GM10248 (cell line): ENCODE data around the gene CAMK2B.

Experiments used
- CTCF ChIA-PET: fragments of 300-600 bp; sonication (Branson Sonifier 250); formaldehyde crosslinking; extraction: SDS; loops from one replicate; lab custom pipeline; 2021; ENCODE audit warnings: antibody characterized with exemption; lab: Yijun Ruan, JAX
- POLR2A ChIA-PET: fragments of 350-650 bp; sonication (Branson Sonifier 250); formaldehyde crosslinking; extraction: SDS; loops from one replicate; lab custom pipeline; 2020; ENCODE audit warnings: antibody characterized with exemption; lab: Yijun Ruan, JAX
- DNase-seq: peaks from one replicate; pipeline ENCODE4 v3.0.0; 2012; ENCODE audit errors: extremely low spot score
- CTCF ChIP-seq: IDR thresholded peaks from 2 replicates; pipeline ENCODE4 v1.5.1; 2012; ENCODE audit warnings: mild to moderate bottlenecking, low read depth; ENCODE audit errors: extremely low read depth, missing control alignments, control extremely low read depth

CAMK2B gene

GRCh38 chr7:44186736-44187135, 138.7 kb downstream of the CAMK2B start:
- CTCF ChIA-PET = interaction anchor here (0.8 to 1.7 kb wide), 4 partner anchors 10 to 378 kb away, joined by 3 to 7 read pairs (median 4); no protein-coding TSS in a partner anchor
- POLR2A ChIA-PET = no interaction called here
- no peak for DNase-seq
- no peak for TF ChIP-seq CTCF

- no peak for DNase-seq
- ChIA-PET POLR2A (no interaction called here), CTCF (interaction anchor here (0.8 kb wide), 1 partner anchor 10 kb away, joined by 3 read pairs; no protein-coding TSS in a partner anchor)
- TF ChIP-seq CTCF = no peak
Measured at GRCh38 chr7:44185729-44186128, 139.7 kb downstream of the CAMK2B start.

GRCh38 chr7:44184873-44185446, 140.4 kb downstream of the CAMK2B start:
- ChIA-PET CTCF (interaction anchor here (0.5 kb wide), 1 partner anchor 43 kb away, joined by 3 read pairs; no protein-coding TSS in a partner anchor), POLR2A (no interaction called here)
- no peak for DNase-seq
- no peak for TF ChIP-seq CTCF

- CTCF ChIA-PET = interaction anchor here (0.5 kb wide), 1 partner anchor 42 kb away, joined by 3 read pairs; no protein-coding TSS in a partner anchor
- TF ChIP-seq CTCF = no peak
- no peak for DNase-seq
- POLR2A ChIA-PET = no interaction called here
Measured at GRCh38 chr7:44184206-44184872, 141.1 kb downstream of the CAMK2B start.

GRCh38 chr7:44183386-44183785, 142.0 kb downstream of the CAMK2B start:
- TF ChIP-seq CTCF = no peak
- CTCF ChIA-PET = interaction anchor here (1.6 kb wide), 1 partner anchor 12 kb away, joined by 7 read pairs; no protein-coding TSS in a partner anchor
- POLR2A ChIA-PET = no interaction called here
- DNase-seq = no peak

- CTCF ChIA-PET = interaction anchor here (1.6 kb wide), 1 partner anchor 12 kb away, joined by 7 read pairs; no protein-coding TSS in a partner anchor
Measured at GRCh38 chr7:44182827-44183226, 142.6 kb downstream of the CAMK2B start.

More at GRCh38 chr7:44182827-44183226, 142.6 kb downstream of the CAMK2B start:
- DNase-seq = no peak
- POLR2A ChIA-PET = no interaction called here
- TF ChIP-seq CTCF = no peak
